Trophoblast cell (in vitro differentiated cells and primary cell): ENCODE data around the gene POLR1A.
A peak's percentile ranks its signal among the peaks of the same experiment; 100 is the strongest.

ENCODE experiments used
- DNase-seq, 2 donors: peaks; one replicate each; pipeline ENCODE4 v3.0.0-alpha.2; 2016
- H2AFZ ChIP-seq: 2 replicates; pipeline ENCODE4 v1.6.1; 2013; ENCODE audit warnings: low read length, moderate library complexity, mild to moderate bottlenecking; ENCODE audit not compliant: insufficient read depth, poor library complexity
- H2AK5ac ChIP-seq: 2 replicates; pipeline ENCODE4 v1.6.1; 2013; ENCODE audit warnings: mild to moderate bottlenecking, low read length
- H2BK120ac ChIP-seq: 2 replicates; pipeline ENCODE4 v1.6.1; 2013; ENCODE audit warnings: low read length, mild to moderate bottlenecking, moderate library complexity; ENCODE audit not compliant: insufficient read depth, poor library complexity
- H2BK12ac ChIP-seq: 2 replicates; pipeline ENCODE4 v1.6.1; 2013; ENCODE audit warnings: mild to moderate bottlenecking, low read length, moderate library complexity
- H2BK5ac ChIP-seq: 2 replicates; pipeline ENCODE4 v1.6.1; 2013; ENCODE audit warnings: low read length, low read depth, moderate library complexity, mild to moderate bottlenecking; ENCODE audit not compliant: poor library complexity
- H3K14ac ChIP-seq: 2 replicates; pipeline ENCODE4 v1.6.1; 2013; ENCODE audit warnings: mild to moderate bottlenecking, low read length
- H3K18ac ChIP-seq: 2 replicates; pipeline ENCODE4 v1.6.1; 2013; ENCODE audit warnings: mild to moderate bottlenecking, low read length
- H3K23ac ChIP-seq: 2 replicates; pipeline ENCODE4 v1.6.1; 2013; ENCODE audit warnings: low read length
- H3K27ac ChIP-seq: 2 replicates; pipeline ENCODE4 v1.5.1; 2013; ENCODE audit warnings: low read depth, mild to moderate bottlenecking, inconsistent platforms, low read length, moderate library complexity
- H3K27me3 ChIP-seq: 2 replicates; pipeline ENCODE4 v1.6.1; 2013; ENCODE audit warnings: inconsistent platforms, mild to moderate bottlenecking, low read length, moderate library complexity; ENCODE audit not compliant: insufficient read depth
- H3K36me3 ChIP-seq, 2 experiments: 1 replicate in 1 of 2; 2 replicates in 1 of 2; pipeline ENCODE4 v1.6.1; 2013; ENCODE audit warnings: low read length in 2 of 2, mild to moderate bottlenecking in 2 of 2, moderate library complexity in 1 of 2; ENCODE audit not compliant: insufficient read depth in 2 of 2, control insufficient read depth in 1 of 2
- H3K4ac ChIP-seq: 2 replicates; pipeline ENCODE4 v1.6.1; 2013; ENCODE audit warnings: low read depth, mild to moderate bottlenecking, low read length, moderate library complexity
- H3K4me1 ChIP-seq, 2 experiments: 1 replicate in 1 of 2; 2 replicates in 1 of 2; pipeline ENCODE4 v1.6.1; 2013; ENCODE audit warnings: low read length in 2 of 2, mild to moderate bottlenecking in 2 of 2, moderate library complexity in 1 of 2; ENCODE audit not compliant: insufficient read depth in 2 of 2, control insufficient read depth in 1 of 2
- H3K4me2 ChIP-seq: 2 replicates; pipeline ENCODE4 v1.6.1; 2013; ENCODE audit warnings: inconsistent platforms, mild to moderate bottlenecking, low read length, moderate library complexity
- H3K4me3 ChIP-seq: 2 replicates; pipeline ENCODE4 v1.5.1; 2013; ENCODE audit warnings: mild to moderate bottlenecking, low read depth, low read length, inconsistent platforms
- H3K79me1 ChIP-seq: one replicate; pipeline ENCODE4 v1.6.1; 2013; ENCODE audit warnings: low read length
- H3K79me2 ChIP-seq: 2 replicates; pipeline ENCODE4 v1.6.1; 2013; ENCODE audit warnings: low read length, mild to moderate bottlenecking; ENCODE audit not compliant: control insufficient read depth, insufficient read depth, poor library complexity
- H3K9ac ChIP-seq: 2 replicates; pipeline ENCODE4 v1.6.1; 2013; ENCODE audit warnings: mild to moderate bottlenecking, low read length
- H3K9me3 ChIP-seq: 2 replicates; pipeline ENCODE4 v1.6.1; 2013; ENCODE audit warnings: low read depth, mild to moderate bottlenecking, control low read depth, inconsistent platforms, low read length; ENCODE audit not compliant: insufficient read depth
- H4K12ac ChIP-seq: 2 replicates; pipeline ENCODE4 v1.6.1; 2013; ENCODE audit warnings: low read depth, mild to moderate bottlenecking, low read length, moderate library complexity
- H4K8ac ChIP-seq: 2 replicates; pipeline ENCODE4 v1.6.1; 2013; ENCODE audit warnings: low read depth, mild to moderate bottlenecking, low read length, moderate library complexity
- H4K91ac ChIP-seq: one replicate; pipeline ENCODE4 v1.6.1; 2013; ENCODE audit warnings: low read depth, mild to moderate bottlenecking, low read length, moderate library complexity
- WGBS: extraction: QIAGEN DNeasy Blood & Tissue Kit; methylation state at CpG from one replicate; pipeline ENCODE4 v1.1.7; 2013; ENCODE audit warnings: missing lambda C conversion rate; ENCODE audit not compliant: insufficient read length, insufficient coverage; ENCODE audit errors: extremely low coverage; 5-methylcytosine and 5-hydroxymethylcytosine counted together

Gene POLR1A

DNA sequence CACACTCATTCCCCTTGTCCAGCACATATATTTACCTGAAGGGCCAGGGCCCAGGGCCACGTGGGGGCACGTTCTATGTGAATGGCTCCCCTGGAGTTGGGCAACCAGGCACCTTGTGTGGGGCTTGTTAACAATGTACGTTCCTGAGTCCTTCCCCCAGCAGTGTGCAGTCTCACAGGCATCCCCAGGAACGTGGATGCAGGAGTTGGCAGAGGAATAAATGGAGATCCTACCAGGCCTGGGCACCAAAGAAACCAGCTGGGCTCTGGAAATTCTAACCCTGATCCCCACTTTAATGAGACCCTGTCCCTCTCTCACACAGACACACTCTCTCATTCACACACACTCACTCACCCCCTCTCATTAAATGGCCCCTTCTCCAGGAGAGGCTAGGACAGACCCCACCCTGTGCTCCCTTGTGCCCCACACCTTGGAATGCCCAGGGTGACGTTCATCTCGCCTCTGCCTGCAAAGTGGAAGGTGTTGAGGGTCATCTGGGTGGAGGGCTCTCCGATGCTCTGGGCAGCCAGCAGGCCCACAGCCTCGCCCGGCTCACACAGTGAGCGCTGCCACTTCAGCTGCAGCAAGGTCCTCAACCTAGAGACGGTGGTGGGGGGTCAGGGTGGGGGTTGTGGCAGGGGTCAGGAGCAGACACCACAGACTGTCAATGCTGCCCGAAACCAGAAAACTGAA, 65.6 kb downstream of the POLR1A start:
- Histone ChIP-seq H3K9me3 (no peaks in the 10 kb centered on the region), H3K18ac (no peak overlapping the region), H4K8ac (no peak overlapping the region), H2BK120ac (no peak overlapping the region), H3K9ac (no peak overlapping the region), H3K36me3 (peaks cover 75 to 89% of the 10 kb centered on the region in 2 experiments), H4K12ac (no peak overlapping the region), H3K4me3 (no peak overlapping the region), H4K91ac (no peak overlapping the region), H3K27me3 (no peaks in the 10 kb centered on the region), H3K79me1 (peaks cover 3% of the 10 kb centered on the region), H2BK5ac (no peak overlapping the region), H3K27ac (no peak overlapping the region), H3K79me2 (no peaks in the 10 kb centered on the region), H3K14ac (no peak overlapping the region), H2AK5ac (no peak overlapping the region), H2BK12ac (no peak overlapping the region), H3K4me1 (peaks cover 0 to 2% of the 10 kb centered on the region in 2 experiments), H3K4me2 (no peak overlapping the region), H3K4ac (no peak overlapping the region), H3K23ac (no peak overlapping the region), H2AFZ (no peak overlapping the region)
- WGBS = no CpG with 5 or more reads among the region's 12 CpGs
- DNase-seq = no peak

DNA sequence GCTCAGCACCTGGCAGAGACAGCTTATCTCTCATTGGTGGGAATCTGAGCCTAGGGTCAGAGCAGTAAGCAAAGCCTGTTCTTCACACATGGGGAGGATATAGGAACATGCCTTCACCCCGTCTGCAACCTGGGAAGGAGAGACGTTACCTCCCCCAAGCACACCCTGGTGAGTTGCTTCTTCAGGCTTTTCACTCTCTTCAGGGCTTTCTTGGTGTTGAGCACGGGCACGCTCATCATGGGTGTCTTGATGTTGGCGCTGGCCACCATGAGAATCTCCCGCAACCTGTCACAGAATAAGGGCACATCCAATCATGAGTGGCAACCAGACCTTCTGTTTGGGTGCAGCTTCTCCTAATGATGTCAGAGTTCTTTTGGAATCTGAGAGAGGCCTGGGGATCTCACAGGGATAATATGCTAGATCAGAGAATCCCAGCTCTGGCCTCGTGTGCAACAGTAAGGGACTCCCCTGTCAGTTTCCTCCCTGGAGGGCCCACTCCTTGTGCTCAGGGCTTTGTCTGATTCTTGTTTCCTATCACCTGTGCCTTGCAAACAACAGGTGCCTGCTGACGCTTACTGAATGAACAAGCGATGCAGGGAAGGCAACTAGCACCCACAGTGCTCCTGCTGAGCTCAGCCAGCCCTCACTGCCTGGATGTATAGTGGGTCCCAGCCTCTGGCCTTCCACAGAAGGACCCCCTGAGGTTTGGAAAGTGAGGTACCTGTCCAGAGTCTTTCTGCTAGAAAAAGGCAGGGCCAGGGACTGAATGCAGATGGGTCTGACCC, 66.3 kb downstream of the POLR1A start:
- H4K12ac ChIP-seq = no peak overlapping the region
- no peak overlapping the region for H2BK5ac ChIP-seq
- no peak overlapping the region for H4K8ac ChIP-seq
- no peak overlapping the region for H2BK120ac ChIP-seq
- no peak overlapping the region for H2AFZ ChIP-seq
- H2BK12ac ChIP-seq = no peak overlapping the region
- no peak overlapping the region for H3K14ac ChIP-seq
- no peak overlapping the region for H3K4me3 ChIP-seq
- H3K36me3 ChIP-seq = peaks cover 71 to 84% of the 10 kb centered on the region in 2 experiments
- H2AK5ac ChIP-seq = no peak overlapping the region
- no peaks in the 10 kb centered on the region for H3K79me1 ChIP-seq
- H3K23ac ChIP-seq = no peak overlapping the region
- DNase-seq = no peak
- H3K18ac ChIP-seq = no peak overlapping the region
- H3K4me1 ChIP-seq = peaks cover 0 to 2% of the 10 kb centered on the region in 2 experiments
- no peaks in the 10 kb centered on the region for H3K9me3 ChIP-seq
- H3K4ac ChIP-seq = no peak overlapping the region
- no peak overlapping the region for H3K27ac ChIP-seq
- H3K9ac ChIP-seq = no peak overlapping the region
- no peak overlapping the region for H4K91ac ChIP-seq
- H3K79me2 ChIP-seq = no peaks in the 10 kb centered on the region
- no peaks in the 10 kb centered on the region for H3K27me3 ChIP-seq
- H3K4me2 ChIP-seq = no peak overlapping the region
- no CpG with 5 or more reads among the region's 9 CpGs for WGBS

GRCh38 chr2:86038291-86039081, 67.2 kb downstream of the POLR1A start:
- peak; percentile 23 to 35 for DNase-seq
- H3K4ac ChIP-seq = no peak overlapping the region
- no peak overlapping the region for H4K8ac ChIP-seq
- no peak overlapping the region for H2BK5ac ChIP-seq
- no peak overlapping the region for H3K18ac ChIP-seq
- H3K79me2 ChIP-seq = no peaks in the 10 kb centered on the region
- H4K91ac ChIP-seq = no peak overlapping the region
- H3K4me2 ChIP-seq = no peak overlapping the region
- no peaks in the 10 kb centered on the region for H3K27me3 ChIP-seq
- no peak overlapping the region for H2AFZ ChIP-seq
- no peaks in the 10 kb centered on the region for H3K9me3 ChIP-seq
- H4K12ac ChIP-seq = no peak overlapping the region
- H3K14ac ChIP-seq = no peak overlapping the region
- H3K4me3 ChIP-seq = no peak overlapping the region
- no peak overlapping the region for H3K27ac ChIP-seq
- peaks cover 70 to 83% of the 10 kb centered on the region in 2 experiments for H3K36me3 ChIP-seq
- no peaks in the 10 kb centered on the region for H3K79me1 ChIP-seq
- H2BK120ac ChIP-seq = no peak overlapping the region
- H3K9ac ChIP-seq = no peak overlapping the region
- H2BK12ac ChIP-seq = no peak overlapping the region
- no peak overlapping the region for H3K23ac ChIP-seq
- H3K4me1 ChIP-seq = peaks cover 0 to 2% of the 10 kb centered on the region in 2 experiments
- WGBS = no CpG with 5 or more reads among the region's 12 CpGs
- H2AK5ac ChIP-seq = no peak overlapping the region

GRCh38 chr2:86037795-86038192, 67.9 kb downstream of the POLR1A start:
- H4K8ac ChIP-seq = no peak overlapping the region
- H2BK5ac ChIP-seq = no peak overlapping the region
- H2AFZ ChIP-seq = no peak overlapping the region
- no peak overlapping the region for H4K12ac ChIP-seq
- no peak overlapping the region for H3K18ac ChIP-seq
- peaks cover 71 to 83% of the 10 kb centered on the region in 2 experiments for H3K36me3 ChIP-seq
- H3K23ac ChIP-seq = no peak overlapping the region
- H3K4me2 ChIP-seq = no peak overlapping the region
- H2AK5ac ChIP-seq = no peak overlapping the region
- WGBS = no CpG with 5 or more reads among the region's 7 CpGs
- H3K79me2 ChIP-seq = no peaks in the 10 kb centered on the region
- no peak overlapping the region for H3K4ac ChIP-seq
- peaks cover 0 to 2% of the 10 kb centered on the region in 2 experiments for H3K4me1 ChIP-seq
- no peak overlapping the region for H3K4me3 ChIP-seq
- DNase-seq = no peak
- no peaks in the 10 kb centered on the region for H3K9me3 ChIP-seq
- no peak overlapping the region for H4K91ac ChIP-seq
- no peak overlapping the region for H3K14ac ChIP-seq
- H2BK12ac ChIP-seq = no peak overlapping the region
- H2BK120ac ChIP-seq = no peak overlapping the region
- no peak overlapping the region for H3K9ac ChIP-seq
- H3K27ac ChIP-seq = no peak overlapping the region
- H3K27me3 ChIP-seq = no peaks in the 10 kb centered on the region
- H3K79me1 ChIP-seq = no peaks in the 10 kb centered on the region
